IMR-90 (cell line): ENCODE results near the gene MTA1. TPM values are rescaled to one million over a fixed set of nuclear protein-coding genes. Genes with fewer than 3 reads are reported as not detected.

ENCODE experiments used
- ATAC-seq: fragments of 200-7000 bp; cut with Tn5 transposase; 2 replicates; pipeline ENCODE4 v1.9.1; 2020; ENCODE audit warnings: low read depth, mild to moderate bottlenecking, moderate library complexity
- BruUV-seq: library from RNA; stranded (reverse); fragments of 400-500 nt; replicated peaks from 2 replicates; lab custom pipeline; 2021; lab: Mats Ljungman, UMichigan
- CTCF ChIA-PET: fragments of 300-600 bp; formaldehyde crosslinking; extraction: SDS; loops from one replicate; lab custom pipeline; 2021; ENCODE audit warnings: antibody characterized with exemption; lab: Yijun Ruan, JAX
- POLR2A ChIA-PET: fragments of 300-600 bp; sonication (Branson Sonifier 250); formaldehyde crosslinking; loops from one replicate; lab custom pipeline; 2022; ENCODE audit warnings: antibody characterized with exemption; ENCODE audit not compliant: unreplicated experiment; lab: Charles Lee
- DNase-seq: peaks from one replicate; pipeline ENCODE4 v3.0.0; 2013
- H2AFZ ChIP-seq: replicated peaks from 2 replicates; pipeline ENCODE3; 2013; ENCODE audit warnings: low read length, mild to moderate bottlenecking; ENCODE audit not compliant: poor library complexity
- H2AK5ac ChIP-seq: 2 replicates; pipeline ENCODE4 v1.6.1; 2013; ENCODE audit warnings: low read depth, low read length, inconsistent platforms
- H2AK9ac ChIP-seq: replicated peaks from 2 replicates; pipeline ENCODE3; 2013; ENCODE audit warnings: mild to moderate bottlenecking, low read depth, low read length, moderate library complexity; ENCODE audit not compliant: poor library complexity
- H2BK120ac ChIP-seq: 2 replicates; pipeline ENCODE4 v1.6.1; 2013; ENCODE audit warnings: low read depth, low read length, inconsistent platforms
- H2BK15ac ChIP-seq: 3 replicates; pipeline ENCODE4 v1.6.1; 2013; ENCODE audit warnings: low read depth, low read length, inconsistent platforms
- H2BK20ac ChIP-seq: 2 replicates; pipeline ENCODE4 v1.6.1; 2013; ENCODE audit warnings: low read depth, mild to moderate bottlenecking, inconsistent platforms, low read length, moderate library complexity
- H2BK5ac ChIP-seq: 2 replicates; pipeline ENCODE4 v1.6.1; 2013; ENCODE audit warnings: mild to moderate bottlenecking, low read depth, low read length, inconsistent platforms; ENCODE audit not compliant: poor library complexity, severe bottlenecking
- H3K14ac ChIP-seq: replicated peaks from 2 replicates; pipeline ENCODE4 v1.6.1; 2013; ENCODE audit warnings: low read depth, low read length, inconsistent platforms
- H3K18ac ChIP-seq: 2 replicates; pipeline ENCODE4 v1.6.1; 2013; ENCODE audit warnings: low read depth, low read length, control low read depth
- H3K23ac ChIP-seq: 2 replicates; pipeline ENCODE4 v1.6.1; 2013; ENCODE audit warnings: low read depth, low read length, inconsistent platforms
- H3K27ac ChIP-seq: 2 replicates; pipeline ENCODE4 v1.5.1; 2013; ENCODE audit warnings: mild to moderate bottlenecking, control low read depth, low read length; ENCODE audit not compliant: insufficient read depth
- H3K27me3 ChIP-seq: 2 replicates; pipeline ENCODE4 v1.6.1; 2013; ENCODE audit warnings: low read length; ENCODE audit not compliant: control insufficient read depth, insufficient read depth
- H3K36me3 ChIP-seq: 2 replicates; pipeline ENCODE4 v1.6.1; 2013; ENCODE audit warnings: low read length, mixed read lengths; ENCODE audit not compliant: control insufficient read depth, insufficient read depth
- H3K4ac ChIP-seq: 2 replicates; pipeline ENCODE4 v1.6.1; 2013; ENCODE audit warnings: low read depth, low read length, inconsistent platforms
- H3K4me1 ChIP-seq: 2 replicates; pipeline ENCODE4 v1.6.1; 2013; ENCODE audit warnings: low read length, mixed read lengths; ENCODE audit not compliant: control insufficient read depth, insufficient read depth
- H3K4me2 ChIP-seq: 2 replicates; pipeline ENCODE4 v1.6.1; 2013; ENCODE audit warnings: low read depth, mild to moderate bottlenecking, control low read depth, low read length, moderate library complexity
- H3K4me3 ChIP-seq: 2 replicates; pipeline ENCODE4 v1.5.1; 2013; ENCODE audit warnings: low read depth, mild to moderate bottlenecking, control low read depth, low read length, moderate library complexity; ENCODE audit not compliant: insufficient read depth
- H3K56ac ChIP-seq: 2 replicates; pipeline ENCODE4 v1.6.1; 2013; ENCODE audit warnings: low read length, inconsistent platforms; ENCODE audit not compliant: insufficient read depth; ENCODE audit errors: extremely low read depth
- H3K79me1 ChIP-seq, 2 experiments: 2 replicates each; pipeline ENCODE4 v1.6.1; 2013; ENCODE audit warnings: low read length in 2 of 2, inconsistent platforms in 1 of 2, low read depth in 1 of 2
- H3K9ac ChIP-seq: 2 replicates; pipeline ENCODE4 v1.6.1; 2013; ENCODE audit warnings: low read depth, low read length, control low read depth
- H3K9me1 ChIP-seq: 2 replicates; pipeline ENCODE4 v1.6.1; 2013; ENCODE audit warnings: low read length, inconsistent platforms; ENCODE audit not compliant: insufficient read depth
- H3K9me3 ChIP-seq: 2 replicates; pipeline ENCODE4 v1.6.1; 2013; ENCODE audit warnings: low read length; ENCODE audit not compliant: control insufficient read depth, insufficient read depth
- H4K20me1 ChIP-seq: 2 replicates; pipeline ENCODE4 v1.6.1; 2013; ENCODE audit warnings: low read length, inconsistent platforms; ENCODE audit not compliant: insufficient read depth
- H4K5ac ChIP-seq: 2 replicates; pipeline ENCODE4 v1.6.1; 2013; ENCODE audit warnings: mild to moderate bottlenecking, low read depth, low read length, control low read depth
- H4K8ac ChIP-seq, 2 experiments: 2 replicates each; pipeline ENCODE4 v1.6.1; 2013; ENCODE audit warnings: low read depth in 2 of 2, low read length in 2 of 2, control low read depth in 1 of 2, inconsistent platforms in 1 of 2
- H4K91ac ChIP-seq: 2 replicates; pipeline ENCODE4 v1.6.1; 2013; ENCODE audit warnings: low read depth, low read length, inconsistent platforms; ENCODE audit not compliant: insufficient read depth
- BHLHE40 ChIP-seq: fragments of 150-350 bp; IDR thresholded peaks from 2 replicates; pipeline ENCODE4 v1.6.1; 2016; ENCODE audit warnings: mild to moderate bottlenecking, low read depth, low read length
- CEBPB ChIP-seq: IDR thresholded peaks from 2 replicates; pipeline ENCODE4 v1.6.1; 2012; ENCODE audit warnings: low read depth, low read length, improper control_type of control experiment
- CHD1 ChIP-seq: IDR thresholded peaks from 2 replicates; pipeline ENCODE4 v1.6.1; 2012; ENCODE audit warnings: low read depth, low read length, improper control_type of control experiment
- ELK1 ChIP-seq: fragments of 150-350 bp; IDR thresholded peaks from 2 replicates; pipeline ENCODE4 v1.6.1; 2016; ENCODE audit warnings: low read depth, mild to moderate bottlenecking, low read length, moderate library complexity, borderline replicate concordance
- MAZ ChIP-seq: IDR thresholded peaks from 2 replicates; pipeline ENCODE4 v1.6.1; 2012; ENCODE audit warnings: low read depth, mild to moderate bottlenecking, low read length, improper control_type of control experiment, moderate library complexity, borderline replicate concordance
- MXI1 ChIP-seq: IDR thresholded peaks from 2 replicates; pipeline ENCODE4 v1.6.1; 2012; ENCODE audit warnings: low read depth, mild to moderate bottlenecking, low read length, moderate library complexity, borderline replicate concordance
- NFE2L2 ChIP-seq: fragments of 150-350 bp; IDR thresholded peaks from 2 replicates; pipeline ENCODE4 v1.6.1; 2016; ENCODE audit warnings: low read depth, mild to moderate bottlenecking, low read length
- POLR2A ChIP-seq: IDR thresholded peaks from 2 replicates; pipeline ENCODE4 v1.6.1; 2012; ENCODE audit warnings: mild to moderate bottlenecking, low read depth, low read length
- RAD21 ChIP-seq: IDR thresholded peaks from 2 replicates; pipeline ENCODE4 v1.6.1; 2012; ENCODE audit warnings: low read length, improper control_type of control experiment
- RCOR1 ChIP-seq: IDR thresholded peaks from 2 replicates; pipeline ENCODE4 v1.6.1; 2012; ENCODE audit warnings: mild to moderate bottlenecking, low read length, improper control_type of control experiment; ENCODE audit not compliant: insufficient replicate concordance
- RFX5 ChIP-seq: IDR thresholded peaks from 2 replicates; pipeline ENCODE4 v1.8.0; 2012; ENCODE audit warnings: low read depth, mild to moderate bottlenecking, low read length, moderate library complexity
- SMC3 ChIP-seq: fragments of 150-350 bp; IDR thresholded peaks from 2 replicates; pipeline ENCODE4 v1.6.1; 2016; ENCODE audit warnings: low read depth, mild to moderate bottlenecking, antibody characterized with exemption, low read length, moderate library complexity
- WGBS, 2 experiments: methylation state at CpG; one replicate each; pipeline versions ENCODE4 v1.1.5 to v1.1.7; 2013; ENCODE audit warnings: missing lambda C conversion rate in 2 of 2; ENCODE audit not compliant: insufficient read length in 1 of 2; ENCODE audit errors: extremely low coverage in 2 of 2; 5-methylcytosine and 5-hydroxymethylcytosine counted together
- dilution Hi-C: fragments of 300-500 bp; cut with HindIII; formaldehyde crosslinking; loops from one replicate; pipeline ENCODE4 v1.14.3; 2018; ENCODE audit warnings: low sequenced_read_pairs; ENCODE audit not compliant: unreplicated experiment
- in situ Hi-C: fragments of 300-500 bp; cut with MboI; formaldehyde crosslinking; loops from 3 replicates; pipeline ENCODE4 v1.14.3; 2019; ENCODE audit warnings: low sequenced_read_pairs, inconsistent platforms, mixed read lengths
- intact Hi-C: fragments of 100-400 bp; cut with micrococcal nuclease; formaldehyde crosslinking; loops from 2 replicates; pipeline ENCODE4 v1.10.0; 2022
- polyA plus RNA-seq, 3 experiments: library from polyadenylated mRNA; depleted of rRNA; stranded (reverse); fragments of >200 nt; gene quantifications; 2 replicates each; pipeline ENCODE4 v1.2.3, GENCODE V29; 2012; ENCODE audit warnings: low replicate concordance in 1 of 3
- total RNA-seq: library from RNA; depleted of rRNA; stranded (reverse); fragments of >200 nt; gene quantifications from 2 replicates; pipeline ENCODE4 v1.2.3, GENCODE V29; 2012
- TF ChIP-seq, protein P1 (sequence below): conservative IDR thresholded peaks from 2 replicates; pipeline ENCODE4 v1.5.1; 2012; ENCODE audit warnings: mild to moderate bottlenecking, low read depth, low read length, improper control_type of control experiment
- TF ChIP-seq, protein P2 (sequence below): fragments of 150-350 bp; IDR thresholded peaks from 2 replicates; pipeline ENCODE4 v1.6.1; 2017; ENCODE audit warnings: mild to moderate bottlenecking, antibody characterized with exemption, low read length, low read depth

Gene MTA1
- total and polyA plus RNA-seq, 2 of the 4 experiments (the other 2 are of a cell fraction), result 21.5 to 61.6 TPM

GRCh38 chr14:105492031-105492970, 72.7 kb downstream of the MTA1 start:
- Histone ChIP-seq H3K27me3 (peaks cover 5% of the 10 kb centered on the region; the same call in 1 of the 2 replicates), H3K9me1 (peaks cover 6% of the 10 kb centered on the region; the same call in 1 of the 2 replicates), H2BK5ac (no peak overlapping the region), H3K4me1 (peaks cover 2% of the 10 kb centered on the region; the same call in 1 of the 2 replicates), H3K56ac (no peak overlapping the region), H3K79me1 (peaks cover 0 to 5% of the 10 kb centered on the region in 2 experiments; a peak in 1 of 4 replicates), H4K20me1 (0 out of 2 replicates have a peak, but pooled peaks cover 6% of the 10 kb centered on the region), H2BK15ac (no peak overlapping the region), H3K36me3 (no peaks in the 10 kb centered on the region), H3K18ac (no peak overlapping the region), H4K5ac (no peak overlapping the region), H3K4me3 (no peak overlapping the region), H2BK20ac (no peak overlapping the region), H4K8ac (no peak overlapping the region), H2BK120ac (no peak overlapping the region), H3K9ac (no peak overlapping the region), H3K23ac (no peak overlapping the region), H2AK5ac (no peak overlapping the region), H3K27ac (no peak overlapping the region), H3K4me2 (no peak overlapping the region), H3K14ac (no peak overlapping the region), H2AFZ (peak overlapping the region; percentile 58), H2AK9ac (no peak overlapping the region), H4K91ac (no peak overlapping the region), H3K4ac (no peak overlapping the region), H3K9me3 (no peaks in the 10 kb centered on the region)
- no peak for ATAC-seq
- DNase-seq, result no peak
- CTCF ChIA-PET, result no interaction called here
- dilution Hi-C loops (no loop called here), intact Hi-C loops (loop anchor here (5.0 kb wide), 1 partner anchor 35 kb away; the partner anchor contains the start of gene TMEM121), in situ Hi-C loops (no loop called here)
- 94% methylated on average over 12 of the region's 24 CpGs; no CpG with 5 or more reads in 1 of the 2 experiments for WGBS, 2 experiments
- no TSS peak for BruUV-seq
- POLR2A ChIA-PET, result no interaction called here
- no peak for TF ChIP-seq MXI1
- TF ChIP-seq SMC3, result no peak
- no peak for TF ChIP-seq CEBPB
- TF ChIP-seq, protein P1, sequence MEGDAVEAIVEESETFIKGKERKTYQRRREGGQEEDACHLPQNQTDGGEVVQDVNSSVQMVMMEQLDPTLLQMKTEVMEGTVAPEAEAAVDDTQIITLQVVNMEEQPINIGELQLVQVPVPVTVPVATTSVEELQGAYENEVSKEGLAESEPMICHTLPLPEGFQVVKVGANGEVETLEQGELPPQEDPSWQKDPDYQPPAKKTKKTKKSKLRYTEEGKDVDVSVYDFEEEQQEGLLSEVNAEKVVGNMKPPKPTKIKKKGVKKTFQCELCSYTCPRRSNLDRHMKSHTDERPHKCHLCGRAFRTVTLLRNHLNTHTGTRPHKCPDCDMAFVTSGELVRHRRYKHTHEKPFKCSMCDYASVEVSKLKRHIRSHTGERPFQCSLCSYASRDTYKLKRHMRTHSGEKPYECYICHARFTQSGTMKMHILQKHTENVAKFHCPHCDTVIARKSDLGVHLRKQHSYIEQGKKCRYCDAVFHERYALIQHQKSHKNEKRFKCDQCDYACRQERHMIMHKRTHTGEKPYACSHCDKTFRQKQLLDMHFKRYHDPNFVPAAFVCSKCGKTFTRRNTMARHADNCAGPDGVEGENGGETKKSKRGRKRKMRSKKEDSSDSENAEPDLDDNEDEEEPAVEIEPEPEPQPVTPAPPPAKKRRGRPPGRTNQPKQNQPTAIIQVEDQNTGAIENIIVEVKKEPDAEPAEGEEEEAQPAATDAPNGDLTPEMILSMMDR, result no peak
- TF ChIP-seq, protein P2, sequence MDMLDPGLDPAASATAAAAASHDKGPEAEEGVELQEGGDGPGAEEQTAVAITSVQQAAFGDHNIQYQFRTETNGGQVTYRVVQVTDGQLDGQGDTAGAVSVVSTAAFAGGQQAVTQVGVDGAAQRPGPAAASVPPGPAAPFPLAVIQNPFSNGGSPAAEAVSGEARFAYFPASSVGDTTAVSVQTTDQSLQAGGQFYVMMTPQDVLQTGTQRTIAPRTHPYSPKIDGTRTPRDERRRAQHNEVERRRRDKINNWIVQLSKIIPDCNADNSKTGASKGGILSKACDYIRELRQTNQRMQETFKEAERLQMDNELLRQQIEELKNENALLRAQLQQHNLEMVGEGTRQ, result no peak
- no peak for TF ChIP-seq RFX5
- TF ChIP-seq RCOR1, result no peak
- no peak for TF ChIP-seq BHLHE40
- TF ChIP-seq MAZ, result no peak
- no peak for TF ChIP-seq RAD21
- TF ChIP-seq NFE2L2, result no peak
- TF ChIP-seq POLR2A, result no peak
- TF ChIP-seq ELK1, result no peak
- no peak for TF ChIP-seq CHD1
